ENCODE measurements around the gene ZNF358.

DNA sequence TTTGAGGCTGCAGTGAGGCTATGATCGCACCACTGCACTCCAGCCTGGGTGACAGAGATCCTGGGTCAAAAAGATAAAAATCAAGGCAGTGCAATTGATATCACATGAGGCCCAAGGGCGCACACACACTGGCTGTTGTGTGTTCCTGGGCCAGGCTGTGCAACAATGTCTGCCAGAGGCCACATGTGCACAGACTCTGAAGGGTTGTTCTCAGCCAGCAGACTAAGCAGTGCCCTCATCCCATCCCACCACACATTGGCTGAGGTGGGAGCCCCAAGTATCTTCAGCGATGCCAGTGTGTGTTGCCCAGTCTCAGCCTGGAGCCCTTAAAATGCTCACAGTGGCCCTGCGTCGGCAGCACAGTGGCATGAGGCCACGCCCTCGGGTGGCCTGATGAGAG is 39.7 kb upstream of the ZNF358 start:
- TF ChIP-seq, protein P1, sequence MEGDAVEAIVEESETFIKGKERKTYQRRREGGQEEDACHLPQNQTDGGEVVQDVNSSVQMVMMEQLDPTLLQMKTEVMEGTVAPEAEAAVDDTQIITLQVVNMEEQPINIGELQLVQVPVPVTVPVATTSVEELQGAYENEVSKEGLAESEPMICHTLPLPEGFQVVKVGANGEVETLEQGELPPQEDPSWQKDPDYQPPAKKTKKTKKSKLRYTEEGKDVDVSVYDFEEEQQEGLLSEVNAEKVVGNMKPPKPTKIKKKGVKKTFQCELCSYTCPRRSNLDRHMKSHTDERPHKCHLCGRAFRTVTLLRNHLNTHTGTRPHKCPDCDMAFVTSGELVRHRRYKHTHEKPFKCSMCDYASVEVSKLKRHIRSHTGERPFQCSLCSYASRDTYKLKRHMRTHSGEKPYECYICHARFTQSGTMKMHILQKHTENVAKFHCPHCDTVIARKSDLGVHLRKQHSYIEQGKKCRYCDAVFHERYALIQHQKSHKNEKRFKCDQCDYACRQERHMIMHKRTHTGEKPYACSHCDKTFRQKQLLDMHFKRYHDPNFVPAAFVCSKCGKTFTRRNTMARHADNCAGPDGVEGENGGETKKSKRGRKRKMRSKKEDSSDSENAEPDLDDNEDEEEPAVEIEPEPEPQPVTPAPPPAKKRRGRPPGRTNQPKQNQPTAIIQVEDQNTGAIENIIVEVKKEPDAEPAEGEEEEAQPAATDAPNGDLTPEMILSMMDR (conservative IDR thresholded peaks at IDR 0.05 in 1 of 2, IDR thresholded peaks at IDR 0.05 in 1 of 2; ENCODE audit: extremely low read depth in 1 of 2, insufficient read depth in 1 of 2, low read depth in 1 of 2, low read length in 2 of 2): no peak
- no peak for TF ChIP-seq EZH2 (IDR thresholded peaks at IDR 0.05; ENCODE audit: borderline replicate concordance, low read length)
